K562 (cell line): ENCODE results near the gene P2RY6. TPM values are rescaled to one million over a fixed set of nuclear protein-coding genes. Genes with fewer than 3 reads are reported as not detected.

Source experiments
- BACH1 ChIP-seq: fragments of 200-800 bp; sonication (Bioruptor generic); IDR thresholded peaks from 2 replicates; pipeline ENCODE4 v1.6.1; 2016; ENCODE audit warnings: missing genetic modification characterization, missing compliant biosample characterization
- BCOR ChIP-seq: fragments of 450-650 bp; IDR thresholded peaks from 2 replicates; pipeline ENCODE4 v1.6.1; 2016
- CTCF ChIP-seq, 3 experiments: IDR thresholded peaks in 2 of 3; conservative IDR thresholded peaks in 1 of 3; 2 replicates each; pipeline ENCODE4 v1.5.1; 2011 to 2012; ENCODE audit warnings: low read length in 3 of 3, mild to moderate bottlenecking in 3 of 3, control low read depth in 2 of 3, improper control_type of control experiment in 1 of 3, inconsistent platforms in 1 of 3, low read depth in 1 of 3, mixed read lengths in 1 of 3, moderate library complexity in 1 of 3; ENCODE audit not compliant: insufficient read depth in 2 of 3
- ETV1 ChIP-seq: fragments of 450-650 bp; conservative IDR thresholded peaks from 2 replicates; pipeline ENCODE4 v1.6.1; 2016; ENCODE audit warnings: missing genetic modification characterization, control low read depth, low read depth, missing compliant biosample characterization
- GTF2A2 ChIP-seq: IDR thresholded peaks from 2 replicates; pipeline ENCODE4 v1.6.1; 2016; ENCODE audit warnings: mild to moderate bottlenecking, missing genetic modification characterization, missing compliant biosample characterization
- HDGF ChIP-seq: fragments of 450-650 bp; IDR thresholded peaks from 2 replicates; pipeline ENCODE4 v1.6.1; 2016
- RAD21 ChIP-seq, 2 experiments: fragments of 250-450 bp in 1 of 2; fragments of 450-650 bp in 1 of 2; sonication (Bioruptor Pico) in 1 of 2; formaldehyde crosslinking in 1 of 2; IDR thresholded peaks in 1 of 2; conservative IDR thresholded peaks in 1 of 2; 2 replicates each; pipeline versions ENCODE4 v1.4.0 to v1.8.0; 2020 to 2022; ENCODE audit warnings: mild to moderate bottlenecking in 2 of 2, moderate library complexity in 1 of 2
- RB1 ChIP-seq: fragments of 450-650 bp; IDR thresholded peaks from 2 replicates; pipeline ENCODE4 v1.6.1; 2017; ENCODE audit warnings: low read depth, mild to moderate bottlenecking
- RBM25 ChIP-seq: fragments of 200-400 bp; formaldehyde crosslinking; IDR thresholded peaks from 2 replicates; pipeline ENCODE4 v1.6.1; 2018; ENCODE audit warnings: low read length, low read depth, moderate library complexity; ENCODE audit not compliant: severe bottlenecking
- SMAD2 ChIP-seq: fragments of 150-350 bp; IDR thresholded peaks from 2 replicates; pipeline ENCODE4 v1.6.1; 2014; ENCODE audit warnings: low read depth, mild to moderate bottlenecking, low read length
- SMAD4 ChIP-seq: fragments of 250-450 bp; sonication (Bioruptor Pico); conservative IDR thresholded peaks from 2 replicates; pipeline ENCODE4 v1.8.0; 2021; ENCODE audit warnings: inconsistent platforms, mild to moderate bottlenecking, moderate library complexity
- SMARCA5 ChIP-seq: fragments of 450-650 bp; IDR thresholded peaks from 2 replicates; pipeline ENCODE4 v1.6.1; 2016
- USF2 ChIP-seq: sonication (generic); formaldehyde crosslinking; IDR thresholded peaks from 2 replicates; pipeline ENCODE4 v1.5.0; 2020; ENCODE audit warnings: missing genetic modification reagents
- ZBTB17 ChIP-seq: fragments of 450-650 bp; formaldehyde crosslinking; IDR thresholded peaks from 2 replicates; pipeline ENCODE4 v1.4.0; 2020; ENCODE audit warnings: mild to moderate bottlenecking
- ZBTB33 ChIP-seq: sonication (generic); formaldehyde crosslinking; IDR thresholded peaks from 2 replicates; pipeline ENCODE4 v1.8.1; 2023; ENCODE audit warnings: mild to moderate bottlenecking, missing genetic modification reagents
- ZFP36 ChIP-seq: fragments of 150-350 bp; IDR thresholded peaks from 2 replicates; pipeline ENCODE4 v1.6.1; 2018; ENCODE audit warnings: low read length, low read depth; ENCODE audit not compliant: partially characterized antibody
- ZNF282 ChIP-seq: sonication (generic); formaldehyde crosslinking; IDR thresholded peaks from 2 replicates; pipeline ENCODE4 v1.8.1; 2023; ENCODE audit warnings: missing genetic modification reagents
- ZNF695 ChIP-seq: fragments of 450-650 bp; formaldehyde crosslinking; IDR thresholded peaks from 2 replicates; pipeline ENCODE4 v1.4.0; 2020; ENCODE audit warnings: mild to moderate bottlenecking, moderate library complexity
- polyA plus RNA-seq, 8 experiments: library from polyadenylated mRNA; depleted of rRNA in 4 of 8; stranded (reverse) in 5 of 8; unstranded in 3 of 8; fragments of >200 nt; fragmentation: Nextera tagmentation in 2 of 8; fragmentation: Illumina TruSeq in 1 of 8; extraction: Ambion mirVana in 2 of 8; extraction: Trizol in 1 of 8; gene quantifications; 2 replicates each; pipeline versions ENCODE4 v1.2.1 to v1.2.3, GENCODE V29; 2011 to 2014; ENCODE audit warnings: inconsistent platforms in 1 of 8, missing spikeins in 1 of 8
- total RNA-seq, 7 experiments: library from RNA; depleted of rRNA in 6 of 7; stranded (reverse); fragments of >200 nt in 6 of 7; fragmentation: Illumina TruSeq in 2 of 7; extraction: Trizol in 2 of 7; gene quantifications; 2 replicates each; pipeline versions ENCODE4 v1.2.1 to v1.2.3, GENCODE V29; 2011 to 2021; ENCODE audit warnings: low replicate concordance in 1 of 7
- TF ChIP-seq, protein P1 (sequence below): IDR thresholded peaks from 2 replicates; pipeline ENCODE4 v1.6.1; 2012; ENCODE audit warnings: low read depth, low read length, improper control_type of control experiment, borderline replicate concordance
- TF ChIP-seq, protein P2 (sequence below): fragments of 450-650 bp; formaldehyde crosslinking; IDR thresholded peaks from 2 replicates; pipeline ENCODE4 v1.4.0; 2020; ENCODE audit warnings: mild to moderate bottlenecking, mixed read lengths

Gene P2RY6
- total and polyA plus RNA-seq, 9 of the 15 experiments (the other 6 are each of a cell fraction or from before 2014, with no cell fraction given) = not detected

DNA sequence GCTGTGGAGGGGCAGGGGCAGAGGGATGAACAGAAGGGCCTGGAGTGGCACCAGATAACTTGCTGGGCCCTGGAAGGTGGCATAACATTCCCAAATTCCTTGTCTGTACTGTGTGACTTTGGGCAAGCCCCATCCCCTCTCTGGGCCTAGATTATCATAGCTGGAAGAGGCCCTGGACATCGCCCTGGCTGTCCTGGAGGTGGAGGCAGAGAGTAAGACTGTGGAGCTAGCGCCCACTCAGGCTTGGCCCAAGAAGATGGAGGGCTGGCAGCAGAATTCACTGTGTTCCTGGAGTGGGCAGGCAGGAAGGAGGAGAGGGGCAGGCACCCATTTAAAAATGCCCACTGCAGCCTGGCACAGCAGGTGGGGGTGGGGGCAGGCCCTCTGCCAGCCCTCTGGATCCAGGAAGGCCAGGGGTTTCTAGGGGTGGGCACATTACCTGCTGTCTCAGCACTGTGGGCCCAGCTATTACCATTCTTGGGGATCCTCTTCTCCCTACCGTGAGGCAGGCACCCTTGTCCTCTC lies 58.5 kb downstream of the P2RY6 start (continued):
- no peak for TF ChIP-seq ETV1 (tag)
- TF ChIP-seq BACH1 (tag) = no peak
- 0 out of 2 replicates have a peak, but pooled peaks have one; percentile 21 for TF ChIP-seq RB1
- peak; percentile 78 for TF ChIP-seq SMARCA5
- TF ChIP-seq CTCF (IDR thresholded peaks at IDR 0.05 in 2 of 3, conservative IDR thresholded peaks at IDR 0.05 in 1 of 3; ENCODE audit: insufficient read depth in 2 of 3, low read depth in 1 of 3, low read length in 3 of 3) = peak; percentile 45 to 65 (median 49); a peak in 4 of 6 replicates
- TF ChIP-seq, protein P1, sequence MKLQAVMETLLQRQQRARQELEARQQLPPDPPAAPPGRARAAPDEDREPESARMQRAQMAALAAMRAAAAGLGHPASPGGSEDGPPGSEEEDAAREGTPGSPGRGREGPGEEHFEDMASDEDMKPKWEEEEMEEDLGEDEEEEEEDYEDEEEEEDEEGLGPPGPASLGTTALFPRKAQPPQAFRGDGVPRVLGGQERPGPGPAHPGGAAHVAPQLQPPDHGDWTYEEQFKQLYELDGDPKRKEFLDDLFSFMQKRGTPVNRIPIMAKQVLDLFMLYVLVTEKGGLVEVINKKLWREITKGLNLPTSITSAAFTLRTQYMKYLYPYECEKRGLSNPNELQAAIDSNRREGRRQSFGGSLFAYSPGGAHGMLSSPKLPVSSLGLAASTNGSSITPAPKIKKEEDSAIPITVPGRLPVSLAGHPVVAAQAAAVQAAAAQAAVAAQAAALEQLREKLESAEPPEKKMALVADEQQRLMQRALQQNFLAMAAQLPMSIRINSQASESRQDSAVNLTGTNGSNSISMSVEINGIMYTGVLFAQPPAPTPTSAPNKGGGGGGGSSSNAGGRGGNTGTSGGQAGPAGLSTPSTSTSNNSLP = no peak
- TF ChIP-seq SMAD4 (CRISPR knock-in tag) = no peak
- no peak for TF ChIP-seq ZBTB17
- TF ChIP-seq HDGF = no peak
- peak; percentile 95 for TF ChIP-seq ZFP36
- TF ChIP-seq ZNF282 (CRISPR knock-in tag) = no peak
- TF ChIP-seq, protein P2, sequence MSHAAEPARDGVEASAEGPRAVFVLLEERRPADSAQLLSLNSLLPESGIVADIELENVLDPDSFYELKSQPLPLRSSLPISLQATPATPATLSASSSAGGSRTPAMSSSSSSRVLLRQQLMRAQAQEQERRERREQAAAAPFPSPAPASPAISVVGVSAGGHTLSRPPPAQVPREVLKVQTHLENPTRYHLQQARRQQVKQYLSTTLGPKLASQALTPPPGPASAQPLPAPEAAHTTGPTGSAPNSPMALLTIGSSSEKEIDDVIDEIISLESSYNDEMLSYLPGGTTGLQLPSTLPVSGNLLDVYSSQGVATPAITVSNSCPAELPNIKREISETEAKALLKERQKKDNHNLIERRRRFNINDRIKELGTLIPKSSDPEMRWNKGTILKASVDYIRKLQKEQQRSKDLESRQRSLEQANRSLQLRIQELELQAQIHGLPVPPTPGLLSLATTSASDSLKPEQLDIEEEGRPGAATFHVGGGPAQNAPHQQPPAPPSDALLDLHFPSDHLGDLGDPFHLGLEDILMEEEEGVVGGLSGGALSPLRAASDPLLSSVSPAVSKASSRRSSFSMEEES (CRISPR knock-in tag) = no peak
- TF ChIP-seq RBM25 = peak; percentile 83
- no peak for TF ChIP-seq SMAD2
- TF ChIP-seq BCOR = peak; percentile 42; the same call in 1 of the 2 replicates
- peak; percentile 77 for TF ChIP-seq ZBTB33 (CRISPR knock-in tag)
- no peak for TF ChIP-seq USF2 (CRISPR knock-in tag)
- TF ChIP-seq RAD21 (CRISPR knock-in tag; conservative IDR thresholded peaks at IDR 0.05 in 1 of 2, IDR thresholded peaks at IDR 0.05 in 1 of 2) = peak in 1 of 2 experiments; percentile 12; a peak in 1 of 4 replicates
- TF ChIP-seq GTF2A2 (tag) = no peak
- no peak for TF ChIP-seq ZNF695 (CRISPR knock-in tag)
